KG1 (cell line): ENCODE measurements around the gene KCNH6.

Experiments used
- DNase-seq: peaks from one replicate; lab custom pipeline; 2025; lab: John Stamatoyannopoulos, UW

Gene KCNH6

GRCh38 chr17:63511331-63511730, 11.8 kb upstream of the KCNH6 start:
- DNase-seq = no peak

GRCh38 chr17:63512388-63512787, 10.8 kb upstream of the KCNH6 start:
- no peak for DNase-seq

- no peak for DNase-seq
Observed at GRCh38 chr17:63512896-63513644, 10.1 kb upstream of the KCNH6 start.

- no peak for DNase-seq
Observed at GRCh38 chr17:63514477-63514876, 8.7 kb upstream of the KCNH6 start.

- DNase-seq = no peak
Observed at GRCh38 chr17:63514974-63515373, 8.2 kb upstream of the KCNH6 start.

GRCh38 chr17:63515426-63515825, 7.7 kb upstream of the KCNH6 start:
- DNase-seq = no peak

GRCh38 chr17:63516910-63517824, 6.0 kb upstream of the KCNH6 start:
- no peak for DNase-seq

- no peak for DNase-seq
Observed at GRCh38 chr17:63517825-63518534, 5.2 kb upstream of the KCNH6 start.

GRCh38 chr17:63519116-63519881, 3.9 kb upstream of the KCNH6 start:
- DNase-seq = no peak

GRCh38 chr17:63519972-63520882, 2.9 kb upstream of the KCNH6 start:
- no peak for DNase-seq

- DNase-seq = no peak
Observed at GRCh38 chr17:63524051-63524450, 893 bp downstream of the KCNH6 start.

- no peak for DNase-seq
Observed at GRCh38 chr17:63525190-63525946, 2.2 kb downstream of the KCNH6 start.

- DNase-seq = no peak
Observed at GRCh38 chr17:63526861-63527260, 3.7 kb downstream of the KCNH6 start.

GRCh38 chr17:63528183-63528582, 5.0 kb downstream of the KCNH6 start:
- DNase-seq = no peak

GRCh38 chr17:63529711-63530556, 6.8 kb downstream of the KCNH6 start:
- no peak for DNase-seq

GRCh38 chr17:63530557-63531021, 7.4 kb downstream of the KCNH6 start:
- no peak for DNase-seq

- no peak for DNase-seq
Observed at GRCh38 chr17:63531022-63531965, 8.1 kb downstream of the KCNH6 start.
